SU-DHL-6 (cell line): ENCODE measurements around the gene ABCC8.

ENCODE experiments used
- H2AFZ ChIP-seq: fragments of 200-600 bp; sonication (generic); 2 replicates; pipeline ENCODE4 v1.6.1; 2014; ENCODE audit warnings: low read depth, mild to moderate bottlenecking, moderate library complexity, mixed read lengths, antibody characterized with exemption, low read length; ENCODE audit not compliant: severe bottlenecking
- H3F3A ChIP-seq: fragments of 200-600 bp; shearing (Covaris generic); 2 replicates; pipeline ENCODE4 v1.6.0; 2016; ENCODE audit warnings: antibody characterized with exemption, mild to moderate bottlenecking; ENCODE audit not compliant: insufficient read depth
- H3K27ac ChIP-seq: fragments of 200-600 bp; sonication (generic); 2 replicates; pipeline ENCODE4 v1.5.1; 2016; ENCODE audit warnings: low read depth, mild to moderate bottlenecking, low read length, moderate library complexity, mixed read lengths
- H3K27me3 ChIP-seq: fragments of 200-600 bp; sonication (generic), shearing (Covaris generic); 2 replicates; pipeline ENCODE4 v1.6.0; 2014; ENCODE audit warnings: mild to moderate bottlenecking, low read length
- H3K36me3 ChIP-seq: fragments of 200-600 bp; sonication (generic); 2 replicates; pipeline ENCODE4 v1.6.1; 2014; ENCODE audit warnings: mild to moderate bottlenecking, low read length, mixed read lengths
- H3K4me2 ChIP-seq: fragments of 300-600, 200-600 bp; shearing (Covaris generic), sonication (generic); 2 replicates; pipeline ENCODE4 v1.6.0; 2014; ENCODE audit warnings: low read length, low read depth, mild to moderate bottlenecking; ENCODE audit not compliant: poor library complexity, severe bottlenecking
- H3K4me3 ChIP-seq: fragments of 200-600 bp; sonication (generic); 2 replicates; pipeline ENCODE4 v1.5.1; 2014; ENCODE audit warnings: antibody characterized with exemption, low read length, mild to moderate bottlenecking, mixed read lengths; ENCODE audit not compliant: insufficient read depth, poor library complexity, severe bottlenecking
- H3K79me2 ChIP-seq: fragments of 200-600 bp; sonication (generic); 2 replicates; pipeline ENCODE4 v1.6.1; 2014; ENCODE audit warnings: mild to moderate bottlenecking, low read length, moderate library complexity; ENCODE audit not compliant: insufficient read depth
- H3K9ac ChIP-seq: fragments of 200-600 bp; sonication (generic); 2 replicates; pipeline ENCODE4 v1.7.0; 2014; ENCODE audit warnings: mild to moderate bottlenecking, low read length
- H3K9me2 ChIP-seq: fragments of 200-600 bp; sonication (generic); replicated peaks from 2 replicates; pipeline ENCODE4 v1.6.1; 2014; ENCODE audit warnings: low read length; ENCODE audit not compliant: insufficient read depth
- H3K9me3 ChIP-seq: fragments of 200-600 bp; sonication (generic); 2 replicates; pipeline ENCODE4 v1.6.1; 2014; ENCODE audit warnings: low read length, mixed read lengths; ENCODE audit not compliant: insufficient read depth
- H4K20me1 ChIP-seq: fragments of 200-600 bp; sonication (generic); 2 replicates; pipeline ENCODE4 v1.6.1; 2014; ENCODE audit warnings: low read depth, mild to moderate bottlenecking, antibody characterized with exemption, low read length, moderate library complexity, mixed read lengths
- CTCF ChIP-seq: fragments of 200-600 bp; sonication (generic); IDR thresholded peaks from one replicate; pipeline ENCODE4 v1.5.1; 2017; ENCODE audit warnings: antibody characterized with exemption, mild to moderate bottlenecking, low read length, moderate library complexity; ENCODE audit not compliant: insufficient read depth, poor library complexity, severe bottlenecking
- EZH2phosphoT487 ChIP-seq: fragments of 200-600 bp; sonication (generic), shearing (Covaris generic); conservative IDR thresholded peaks from 2 replicates; pipeline ENCODE4 v1.6.1; 2018; ENCODE audit warnings: mild to moderate bottlenecking, antibody characterized with exemption, low read length, moderate library complexity, mixed read lengths

ABCC8 gene

GRCh38 chr11:17508791-17509190, 32.1 kb upstream of the ABCC8 start:
- Histone ChIP-seq H3K36me3 (no peaks in the 10 kb centered on the region), H4K20me1 (no peaks in the 10 kb centered on the region), H3K4me3 (no peak overlapping the region), H3K9me3 (no peaks in the 10 kb centered on the region), H3K27ac (no peak overlapping the region), H3K9ac (no peak overlapping the region), H3K9me2 (no peaks in the 10 kb centered on the region), H3K4me2 (no peak overlapping the region), H3F3A (no peaks in the 10 kb centered on the region), H2AFZ (no peak overlapping the region), H3K27me3 (no peaks in the 10 kb centered on the region), H3K79me2 (no peaks in the 10 kb centered on the region)
- TF ChIP-seq CTCF (no peak), EZH2phosphoT487 (no peak)

GRCh38 chr11:17508306-17508705, 31.7 kb upstream of the ABCC8 start:
- TF ChIP-seq CTCF (no peak), EZH2phosphoT487 (no peak)
- no peak overlapping the region for H2AFZ ChIP-seq
- no peaks in the 10 kb centered on the region for H3K27me3 ChIP-seq
- H3F3A ChIP-seq = no peaks in the 10 kb centered on the region
- no peaks in the 10 kb centered on the region for H3K9me3 ChIP-seq
- no peak overlapping the region for H3K27ac ChIP-seq
- H3K79me2 ChIP-seq = no peaks in the 10 kb centered on the region
- no peaks in the 10 kb centered on the region for H4K20me1 ChIP-seq
- H3K36me3 ChIP-seq = no peaks in the 10 kb centered on the region
- no peak overlapping the region for H3K4me2 ChIP-seq
- H3K4me3 ChIP-seq = no peak overlapping the region
- no peaks in the 10 kb centered on the region for H3K9me2 ChIP-seq
- no peak overlapping the region for H3K9ac ChIP-seq

- no peaks in the 10 kb centered on the region for H3K36me3 ChIP-seq
Measured at GRCh38 chr11:17507773-17508172, 31.1 kb upstream of the ABCC8 start.

More at GRCh38 chr11:17507773-17508172, 31.1 kb upstream of the ABCC8 start:
- Histone ChIP-seq H3K4me2 (no peak overlapping the region), H3K27me3 (no peaks in the 10 kb centered on the region), H3K9me3 (no peaks in the 10 kb centered on the region), H3K9ac (no peak overlapping the region), H3K27ac (no peak overlapping the region), H4K20me1 (no peaks in the 10 kb centered on the region), H3K9me2 (no peaks in the 10 kb centered on the region), H3K4me3 (no peak overlapping the region), H3K79me2 (no peaks in the 10 kb centered on the region), H3F3A (no peaks in the 10 kb centered on the region), H2AFZ (no peak overlapping the region)
- TF ChIP-seq EZH2phosphoT487 (no peak), CTCF (no peak)
